Spleen (tissue), 7 donors: ENCODE data around the gene CETP.

Experiments
- POLR2A ChIP-seq, 3 donors: fragments of 450-650 bp; IDR thresholded peaks; one replicate each; pipeline ENCODE4 v1.5.1; 2017; ENCODE audit warnings: antibody characterized with exemption in 3 of 3, mild to moderate bottlenecking in 1 of 3
- POLR2AphosphoS5 ChIP-seq, 3 donors: sonication (generic); formaldehyde crosslinking; IDR thresholded peaks; one replicate each; pipeline ENCODE4 v1.5.1; 2017; ENCODE audit warnings: antibody characterized with exemption in 3 of 3
- TF ChIP-seq, protein P1 (sequence below), 11 experiments: fragments of 200-600 bp in 7 of 11; fragments of 450-650 bp in 4 of 11; sonication (generic) in 4 of 11; IDR thresholded peaks in 8 of 11; conservative IDR thresholded peaks in 3 of 11; 1 replicate in 7 of 11; 2 replicates in 4 of 11; pipeline versions ENCODE4 v1.4.0 to v1.8.0; 2016 to 2021; ENCODE audit warnings: antibody characterized with exemption in 11 of 11, inconsistent platforms in 4 of 11, mild to moderate bottlenecking in 1 of 11
- donor health status: DM: no; HTN: no; CAD: no; lungs with moderate emphysema.
- donor health status: DM: no; HTN: no; CAD: no.
- donor health status: DM: no; HTN: no; CAD: no.

- TF ChIP-seq, protein P1, sequence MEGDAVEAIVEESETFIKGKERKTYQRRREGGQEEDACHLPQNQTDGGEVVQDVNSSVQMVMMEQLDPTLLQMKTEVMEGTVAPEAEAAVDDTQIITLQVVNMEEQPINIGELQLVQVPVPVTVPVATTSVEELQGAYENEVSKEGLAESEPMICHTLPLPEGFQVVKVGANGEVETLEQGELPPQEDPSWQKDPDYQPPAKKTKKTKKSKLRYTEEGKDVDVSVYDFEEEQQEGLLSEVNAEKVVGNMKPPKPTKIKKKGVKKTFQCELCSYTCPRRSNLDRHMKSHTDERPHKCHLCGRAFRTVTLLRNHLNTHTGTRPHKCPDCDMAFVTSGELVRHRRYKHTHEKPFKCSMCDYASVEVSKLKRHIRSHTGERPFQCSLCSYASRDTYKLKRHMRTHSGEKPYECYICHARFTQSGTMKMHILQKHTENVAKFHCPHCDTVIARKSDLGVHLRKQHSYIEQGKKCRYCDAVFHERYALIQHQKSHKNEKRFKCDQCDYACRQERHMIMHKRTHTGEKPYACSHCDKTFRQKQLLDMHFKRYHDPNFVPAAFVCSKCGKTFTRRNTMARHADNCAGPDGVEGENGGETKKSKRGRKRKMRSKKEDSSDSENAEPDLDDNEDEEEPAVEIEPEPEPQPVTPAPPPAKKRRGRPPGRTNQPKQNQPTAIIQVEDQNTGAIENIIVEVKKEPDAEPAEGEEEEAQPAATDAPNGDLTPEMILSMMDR (IDR thresholded peaks at IDR 0.05 in 8 of 11, conservative IDR thresholded peaks at IDR 0.05 in 3 of 11): no peak
- TF ChIP-seq POLR2A (IDR thresholded peaks at IDR 0.05): no peak
- TF ChIP-seq POLR2AphosphoS5 (IDR thresholded peaks at IDR 0.05): no peak
These were observed 3.7 kb downstream of the CETP start for GRCh38 chr16:56965149-56966092.
